Activated gamma-delta T cell treated with Interleukin-2 at 50 U/mL for 16 hours (primary cell): ENCODE measurements around the gene MICAL2.
A peak's percentile ranks its signal among the peaks of the same experiment; 100 is the strongest.

Source experiments
- DNase-seq: peaks from one replicate; pipeline ENCODE4 v3.0.0-alpha.2; 2020

MICAL2 gene

GRCh38 chr11:12195768-12196167 lies 85.4 kb downstream of the MICAL2 start:
- DNase-seq, result peak; percentile 53

- DNase-seq, result no peak
Measured at GRCh38 chr11:12196308-12196707, 85.9 kb downstream of the MICAL2 start.

GRCh38 chr11:12196872-12197271 lies 86.5 kb downstream of the MICAL2 start:
- DNase-seq, result no peak

- no peak for DNase-seq
Measured at GRCh38 chr11:12198251-12199222, 88.1 kb downstream of the MICAL2 start.

GRCh38 chr11:12199231-12199948 lies 89.0 kb downstream of the MICAL2 start:
- no peak for DNase-seq

GRCh38 chr11:12200279-12200990 lies 90.0 kb downstream of the MICAL2 start:
- no peak for DNase-seq

GRCh38 chr11:12200991-12201985 lies 90.9 kb downstream of the MICAL2 start:
- no peak for DNase-seq

GRCh38 chr11:12202661-12203310 lies 92.4 kb downstream of the MICAL2 start:
- no peak for DNase-seq

GRCh38 chr11:12204506-12204905 lies 94.1 kb downstream of the MICAL2 start:
- DNase-seq, result no peak

- DNase-seq, result no peak
Measured at GRCh38 chr11:12205330-12205729, 94.9 kb downstream of the MICAL2 start.

GRCh38 chr11:12206529-12206928 lies 96.1 kb downstream of the MICAL2 start:
- DNase-seq, result no peak

GRCh38 chr11:12207384-12208150 lies 97.2 kb downstream of the MICAL2 start:
- no peak for DNase-seq

- no peak for DNase-seq
Measured at GRCh38 chr11:12209096-12209495, 98.7 kb downstream of the MICAL2 start.

GRCh38 chr11:12210200-12210599 lies 99.8 kb downstream of the MICAL2 start:
- no peak for DNase-seq

- DNase-seq, result no peak
Measured at GRCh38 chr11:12211331-12212065, 101.1 kb downstream of the MICAL2 start.

GRCh38 chr11:12212174-12212820 lies 101.9 kb downstream of the MICAL2 start:
- DNase-seq, result no peak

- DNase-seq, result no peak
Measured at GRCh38 chr11:12212821-12213185, 102.4 kb downstream of the MICAL2 start.

- DNase-seq, result no peak
Measured at GRCh38 chr11:12213883-12214282, 103.5 kb downstream of the MICAL2 start.

GRCh38 chr11:12214751-12215150 lies 104.4 kb downstream of the MICAL2 start:
- DNase-seq, result no peak
